ENCODE results near the gene HIF1A. TPM values are rescaled to one million over a fixed set of nuclear protein-coding genes. Genes with fewer than 3 reads are reported as not detected.

The HIF1A gene
- total and polyA plus RNA-seq, 8 donors, result 145 to 272 (median 204) TPM

DNA sequence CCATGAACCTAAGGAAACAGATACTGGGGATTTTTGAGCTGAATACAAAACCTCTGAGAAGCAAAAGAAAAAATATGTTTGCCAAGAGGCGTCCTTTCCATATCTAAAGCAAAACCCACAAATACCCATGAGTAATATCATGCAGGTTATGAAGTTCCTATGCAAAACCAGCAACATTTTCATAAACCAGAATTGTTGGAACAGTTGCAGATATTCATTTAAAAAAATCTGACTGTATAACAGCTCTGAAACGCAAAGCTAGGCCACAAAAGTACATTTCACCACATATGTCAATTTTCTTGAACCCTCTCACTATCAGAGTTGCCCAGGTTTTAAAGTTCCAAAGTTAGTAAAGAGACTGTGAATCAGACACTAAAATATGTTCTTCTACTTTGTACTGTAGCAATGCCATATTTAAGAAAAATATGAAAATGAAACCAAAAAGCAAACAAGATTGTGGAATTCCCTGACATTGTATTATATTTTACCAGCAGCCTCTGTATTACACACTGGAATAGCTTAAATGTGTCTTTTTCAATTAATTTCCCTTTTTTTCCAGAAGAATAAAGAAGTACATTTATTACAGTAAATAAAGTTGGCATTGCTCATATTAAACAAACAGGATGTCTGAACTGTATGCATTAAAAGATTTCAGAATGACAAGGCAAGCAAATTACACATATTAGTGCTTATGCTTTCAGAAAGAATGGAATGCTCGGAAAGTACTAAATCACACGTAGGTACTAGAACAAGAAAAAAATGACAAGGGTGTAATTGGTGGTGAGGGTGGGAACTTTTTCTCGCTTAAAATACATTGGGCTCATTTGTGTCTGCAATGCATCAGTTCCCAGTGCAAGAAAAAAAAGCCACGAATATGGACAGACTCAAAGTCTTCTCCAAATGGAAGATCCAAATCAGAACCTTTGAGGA is 33.6 kb upstream of the HIF1A start:
- ATAC-seq, result peak; percentile 29
- Histone ChIP-seq H3K4me3 (no peak overlapping the region), H3K36me3 (no peaks in the 10 kb centered on the region), H3K9me3 (no peaks in the 10 kb centered on the region), H3K27ac (peak overlapping the region; percentile 65 to 82), H3K27me3 (no peaks in the 10 kb centered on the region), H3K4me1 (peaks cover 9 to 52% of the 10 kb centered on the region in 2 donors)
- intact Hi-C loops (cut with DNase I), result no loop called here
- DNase-seq, result no peak
- TF ChIP-seq, protein P1, sequence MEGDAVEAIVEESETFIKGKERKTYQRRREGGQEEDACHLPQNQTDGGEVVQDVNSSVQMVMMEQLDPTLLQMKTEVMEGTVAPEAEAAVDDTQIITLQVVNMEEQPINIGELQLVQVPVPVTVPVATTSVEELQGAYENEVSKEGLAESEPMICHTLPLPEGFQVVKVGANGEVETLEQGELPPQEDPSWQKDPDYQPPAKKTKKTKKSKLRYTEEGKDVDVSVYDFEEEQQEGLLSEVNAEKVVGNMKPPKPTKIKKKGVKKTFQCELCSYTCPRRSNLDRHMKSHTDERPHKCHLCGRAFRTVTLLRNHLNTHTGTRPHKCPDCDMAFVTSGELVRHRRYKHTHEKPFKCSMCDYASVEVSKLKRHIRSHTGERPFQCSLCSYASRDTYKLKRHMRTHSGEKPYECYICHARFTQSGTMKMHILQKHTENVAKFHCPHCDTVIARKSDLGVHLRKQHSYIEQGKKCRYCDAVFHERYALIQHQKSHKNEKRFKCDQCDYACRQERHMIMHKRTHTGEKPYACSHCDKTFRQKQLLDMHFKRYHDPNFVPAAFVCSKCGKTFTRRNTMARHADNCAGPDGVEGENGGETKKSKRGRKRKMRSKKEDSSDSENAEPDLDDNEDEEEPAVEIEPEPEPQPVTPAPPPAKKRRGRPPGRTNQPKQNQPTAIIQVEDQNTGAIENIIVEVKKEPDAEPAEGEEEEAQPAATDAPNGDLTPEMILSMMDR (IDR thresholded peaks at IDR 0.05), result no peak

- TF ChIP-seq, protein P1 (IDR thresholded peaks at IDR 0.05), result no peak
- H3K9me3 ChIP-seq, result no peaks in the 10 kb centered on the region
- intact Hi-C loops (cut with DNase I), result no loop called here
- DNase-seq (peak in 2 of 4 donors; percentile 23 to 46), ATAC-seq (peak; percentile 84)
- H3K27me3 ChIP-seq, result no peaks in the 10 kb centered on the region
- peaks cover 9 to 52% of the 10 kb centered on the region in 2 donors for H3K4me1 ChIP-seq
- no peaks in the 10 kb centered on the region for H3K36me3 ChIP-seq
- peak overlapping the region; percentile 65 to 82 for H3K27ac ChIP-seq
- H3K4me3 ChIP-seq, result no peak overlapping the region
These were observed 32.6 kb upstream of the HIF1A start for GRCh38 chr14:61662437-61663311.

DNA sequence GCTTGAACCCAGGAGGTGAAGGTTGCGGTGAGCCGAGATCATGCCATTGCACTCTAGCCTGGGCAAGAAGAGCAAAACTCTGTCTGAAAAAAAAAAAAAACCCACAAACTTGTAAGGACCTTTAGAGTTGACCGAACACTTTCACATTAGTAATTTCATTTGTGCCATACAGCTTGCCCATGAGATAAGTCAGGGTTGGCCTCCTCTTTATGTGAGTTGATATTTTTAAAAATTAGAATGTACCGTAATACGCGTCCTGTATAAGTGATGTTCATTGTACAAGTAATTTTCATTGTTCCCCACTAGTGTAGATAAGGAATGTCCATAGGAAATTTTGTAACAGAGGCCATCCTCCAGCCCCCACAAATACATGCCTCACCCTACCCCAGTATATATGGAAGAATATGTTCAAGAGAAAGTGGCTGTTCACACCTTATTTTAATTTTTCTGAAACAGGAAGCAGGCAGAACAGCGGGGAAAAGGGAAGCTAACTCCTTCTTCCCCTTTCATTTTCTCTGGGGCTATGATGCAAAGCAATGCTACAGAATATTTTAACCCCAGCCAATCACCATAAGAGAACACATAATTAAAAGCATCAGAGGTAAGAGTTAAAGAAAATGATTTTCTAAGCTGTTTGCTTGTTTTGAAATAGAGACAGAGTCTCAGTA is 31.9 kb upstream of the HIF1A start:
- H3K36me3 ChIP-seq, result no peaks in the 10 kb centered on the region
- H3K9me3 ChIP-seq, result no peaks in the 10 kb centered on the region
- DNase-seq (no peak), ATAC-seq (no peak)
- H3K27me3 ChIP-seq, result no peaks in the 10 kb centered on the region
- TF ChIP-seq, protein P1 (IDR thresholded peaks at IDR 0.05), result no peak
- intact Hi-C loops (cut with DNase I), result no loop called here
- peaks cover 9 to 60% of the 10 kb centered on the region in 2 donors for H3K4me1 ChIP-seq
- H3K4me3 ChIP-seq, result no peak overlapping the region
- peak overlapping the region; percentile 65 to 82 for H3K27ac ChIP-seq

DNA sequence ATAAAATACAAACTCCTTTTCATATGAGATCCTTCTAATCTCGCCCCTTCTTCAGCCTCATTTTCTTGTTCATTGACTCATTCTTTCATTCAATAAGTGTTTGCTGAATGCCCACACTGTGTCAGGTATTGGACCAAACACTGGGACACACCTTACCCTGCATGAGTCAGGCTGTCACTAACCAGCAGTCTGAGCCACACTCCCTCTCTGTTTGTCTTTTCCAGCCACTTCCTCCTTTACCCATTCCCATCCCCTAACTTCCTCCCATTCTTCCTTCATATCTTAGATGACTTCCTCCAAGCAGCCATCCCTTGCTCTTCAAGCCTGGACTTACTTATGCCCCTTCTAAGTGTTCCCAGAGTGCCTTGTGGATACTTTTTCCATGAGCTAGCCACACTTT is 27.0 kb upstream of the HIF1A start:
- Histone ChIP-seq H3K4me3 (no peak overlapping the region), H3K4me1 (peaks cover 0 to 39% of the 10 kb centered on the region in 2 donors), H3K27me3 (no peaks in the 10 kb centered on the region), H3K9me3 (no peaks in the 10 kb centered on the region), H3K36me3 (no peaks in the 10 kb centered on the region), H3K27ac (peak overlapping the region in 1 of 2 donors; percentile 18)
- peak; percentile 89 for ATAC-seq
- DNase-seq, result no peak
- TF ChIP-seq, protein P1 (IDR thresholded peaks at IDR 0.05), result no peak
- intact Hi-C loops (cut with DNase I), result no loop called here
